GM19467 (cell line): ENCODE results near the gene SMAP2.

ENCODE experiments used
- ATAC-seq: cut with Tn5 transposase; IDR thresholded peaks from one replicate; pipeline ENCODE4 v1.9.1; 2021; ENCODE audit warnings: mild to moderate bottlenecking, moderate library complexity; ENCODE audit not compliant: unreplicated experiment

SMAP2 gene

DNA sequence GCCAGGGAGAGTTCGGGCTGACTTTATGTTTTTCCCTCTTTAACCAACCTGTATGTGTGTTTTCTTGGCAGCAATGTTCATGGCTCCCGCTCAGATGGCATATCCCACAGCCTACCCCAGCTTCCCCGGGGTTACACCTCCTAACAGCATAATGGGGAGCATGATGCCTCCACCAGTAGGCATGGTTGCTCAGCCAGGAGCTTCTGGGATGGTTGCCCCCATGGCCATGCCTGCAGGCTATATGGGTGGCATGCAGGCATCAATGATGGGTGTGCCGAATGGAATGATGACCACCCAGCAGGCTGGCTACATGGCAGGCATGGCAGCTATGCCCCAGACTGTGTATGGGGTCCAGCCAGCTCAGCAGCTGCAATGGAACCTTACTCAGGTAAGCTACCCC is 43.2 kb downstream of the SMAP2 start:
- no peak for ATAC-seq

DNA sequence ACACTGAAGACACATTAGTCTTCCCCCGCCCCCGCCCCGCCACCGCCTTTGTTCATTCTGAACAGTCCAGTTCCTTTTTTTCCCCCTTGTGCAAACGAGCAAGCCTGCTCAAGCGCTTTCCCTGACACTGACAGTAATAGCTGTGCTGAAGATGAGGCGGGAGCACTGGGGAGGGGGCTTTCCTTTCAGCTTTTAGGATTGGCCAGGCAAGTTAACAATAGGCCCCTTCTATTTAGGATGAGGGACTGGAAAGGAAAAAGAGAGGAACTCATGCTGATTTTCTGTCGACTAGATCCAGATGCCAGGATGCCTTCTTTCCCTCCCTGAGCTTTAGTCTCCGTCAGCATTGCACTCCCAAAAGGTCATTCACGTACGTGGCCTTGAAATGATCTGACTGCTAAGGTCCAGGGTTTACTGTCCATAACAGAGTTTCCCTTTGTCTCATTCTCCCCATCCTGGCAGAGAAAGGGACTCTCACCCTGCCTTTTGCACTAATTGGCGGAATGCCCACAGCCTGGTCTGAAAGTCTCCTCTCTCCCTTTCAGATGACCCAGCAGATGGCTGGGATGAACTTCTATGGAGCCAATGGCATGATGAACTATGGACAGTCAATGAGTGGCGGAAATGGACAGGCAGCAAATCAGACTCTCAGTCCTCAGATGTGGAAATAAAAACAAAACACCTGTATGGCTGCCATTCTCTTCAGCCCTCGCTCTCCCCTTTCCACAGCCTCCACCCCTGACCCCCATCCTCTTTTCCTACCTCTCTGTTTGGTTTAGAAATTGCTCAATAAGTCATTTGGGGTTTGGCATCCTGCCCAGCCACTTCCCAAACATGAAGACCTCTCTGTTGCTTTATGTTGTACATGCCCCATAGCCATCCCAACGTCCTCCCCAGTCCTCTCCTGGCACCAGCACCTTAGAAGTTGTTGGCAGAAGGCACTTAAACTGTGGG is 48.2 kb downstream of the SMAP2 start:
- no peak for ATAC-seq

GRCh38 chr1:40422630-40423263 is 49.2 kb downstream of the SMAP2 start:
- no peak for ATAC-seq

DNA sequence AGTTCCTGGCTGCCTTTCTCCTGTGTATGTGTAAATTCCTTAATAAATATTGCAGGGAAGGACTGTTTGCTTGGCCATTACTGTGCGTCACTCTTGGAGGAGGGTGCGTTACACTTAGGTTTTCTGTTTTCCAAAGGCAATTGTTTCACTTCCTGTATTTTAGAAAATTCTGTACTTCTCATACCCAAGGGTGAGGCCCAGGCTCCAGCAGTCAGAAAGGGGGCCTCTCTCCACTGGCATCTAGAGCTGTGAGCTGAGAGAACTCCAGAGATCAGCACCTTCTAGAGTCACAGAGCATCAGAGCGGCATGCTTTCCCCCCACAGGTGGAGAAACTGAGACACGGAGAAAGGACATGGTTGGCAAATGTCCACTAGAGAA is 49.7 kb downstream of the SMAP2 start:
- ATAC-seq: no peak

DNA sequence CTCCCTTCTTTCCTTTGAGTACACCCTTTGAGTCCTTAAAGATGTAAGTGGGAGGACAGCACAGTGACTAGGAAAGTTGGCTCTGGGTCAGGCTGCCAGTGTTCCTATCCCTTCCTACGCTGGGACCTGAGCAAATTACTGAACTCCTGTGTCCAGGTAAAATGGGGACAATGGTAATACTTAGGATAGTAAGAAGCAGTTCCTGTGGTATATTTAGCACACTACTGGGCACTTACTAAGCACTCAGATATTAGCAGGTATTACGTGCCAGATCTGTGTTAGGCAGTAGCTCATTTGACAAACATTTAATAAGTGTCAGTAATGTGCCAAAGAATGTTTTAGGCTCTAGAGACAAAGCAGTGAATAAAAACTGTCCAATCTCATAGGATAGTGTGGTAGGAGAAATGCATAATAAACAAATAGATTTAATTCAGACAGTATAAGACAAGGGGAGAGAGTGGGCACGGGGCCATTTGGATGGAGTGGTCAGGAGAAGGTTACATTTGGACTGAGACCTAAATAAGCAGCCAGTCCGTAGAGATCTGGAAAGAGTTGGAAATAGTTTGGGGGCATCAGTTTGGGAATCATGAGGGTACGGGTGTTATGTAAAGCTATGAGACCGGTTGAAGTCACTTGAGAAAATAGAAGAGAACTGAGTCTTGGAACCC is 50.6 kb downstream of the SMAP2 start:
- ATAC-seq: no peak

DNA sequence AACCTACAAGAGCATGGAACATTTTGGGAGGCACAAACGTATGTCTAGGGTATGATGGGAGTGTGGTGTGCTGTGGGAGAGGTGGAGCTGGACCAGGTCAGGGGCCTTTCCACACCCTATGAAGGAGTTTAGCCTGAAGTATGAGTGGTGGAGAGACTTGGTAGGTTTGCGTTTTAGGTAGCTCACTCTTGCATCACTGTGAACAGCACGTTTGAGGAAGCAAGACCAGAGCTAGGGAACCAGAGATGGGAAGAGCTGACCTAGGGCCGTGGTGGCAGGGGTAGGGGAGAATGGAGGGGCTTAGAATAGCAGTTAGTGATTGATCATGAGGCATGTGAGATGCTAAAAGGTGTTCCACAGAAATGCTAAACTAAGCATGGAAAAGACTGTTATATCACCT is 51.7 kb downstream of the SMAP2 start:
- no peak for ATAC-seq

- ATAC-seq: no peak
Observed at GRCh38 chr1:40431385-40431784, 57.9 kb downstream of the SMAP2 start.

DNA sequence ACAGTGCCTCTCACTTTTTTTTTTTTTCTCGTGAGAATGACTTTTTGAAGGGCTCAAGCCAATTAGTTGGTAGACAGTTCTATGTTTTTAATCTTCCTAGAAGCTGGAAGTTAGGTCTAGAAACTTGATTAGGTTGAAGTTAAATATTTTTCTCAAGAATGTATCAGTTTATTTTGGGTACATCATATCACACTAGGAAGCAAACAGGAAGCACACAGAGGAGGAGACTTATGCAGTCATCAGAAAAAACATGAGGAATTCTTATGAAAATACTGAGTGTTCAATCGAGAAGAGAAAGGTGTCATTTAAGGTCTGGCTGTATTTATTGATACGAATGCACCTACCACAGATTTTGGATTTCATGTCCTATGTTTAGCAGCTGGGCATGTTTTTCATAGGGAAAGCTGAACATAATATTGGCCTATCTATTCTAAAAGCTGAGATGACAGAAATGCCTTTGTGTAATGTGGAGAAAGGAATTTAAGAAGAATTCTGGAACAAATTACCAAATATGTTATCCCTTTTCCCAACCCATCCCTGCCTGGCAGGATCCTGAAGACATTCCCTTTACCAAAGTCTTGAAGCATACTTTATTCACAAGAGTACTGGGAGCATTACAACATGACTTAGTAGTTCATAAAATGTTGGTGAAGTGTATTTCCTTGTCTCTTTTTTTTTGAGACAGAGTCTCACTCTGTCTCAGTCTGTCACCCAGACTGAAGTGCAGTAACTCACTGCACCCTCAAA is 59.3 kb downstream of the SMAP2 start:
- ATAC-seq: no peak

- ATAC-seq: no peak
Observed at GRCh38 chr1:40435471-40435870, 61.9 kb downstream of the SMAP2 start.

DNA sequence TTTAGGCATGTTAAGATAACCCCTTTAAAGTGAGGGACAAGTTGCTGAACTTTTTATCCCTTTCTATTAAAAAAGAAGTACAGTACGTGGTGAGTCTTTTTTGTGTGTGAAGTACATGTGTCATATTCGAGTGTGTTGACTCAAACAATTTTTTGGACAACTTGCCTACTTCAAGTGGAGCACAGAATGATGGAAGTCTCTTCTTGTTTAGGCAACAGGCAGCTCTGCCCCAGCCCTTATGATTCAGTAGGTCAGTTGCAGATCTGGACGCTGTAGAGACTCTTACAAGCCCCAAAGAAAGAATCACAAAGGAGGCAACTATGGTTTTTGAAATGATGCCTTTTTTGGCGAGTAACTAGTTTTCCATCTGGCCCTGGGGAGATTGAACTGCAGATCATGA is 62.3 kb downstream of the SMAP2 start:
- no peak for ATAC-seq

DNA sequence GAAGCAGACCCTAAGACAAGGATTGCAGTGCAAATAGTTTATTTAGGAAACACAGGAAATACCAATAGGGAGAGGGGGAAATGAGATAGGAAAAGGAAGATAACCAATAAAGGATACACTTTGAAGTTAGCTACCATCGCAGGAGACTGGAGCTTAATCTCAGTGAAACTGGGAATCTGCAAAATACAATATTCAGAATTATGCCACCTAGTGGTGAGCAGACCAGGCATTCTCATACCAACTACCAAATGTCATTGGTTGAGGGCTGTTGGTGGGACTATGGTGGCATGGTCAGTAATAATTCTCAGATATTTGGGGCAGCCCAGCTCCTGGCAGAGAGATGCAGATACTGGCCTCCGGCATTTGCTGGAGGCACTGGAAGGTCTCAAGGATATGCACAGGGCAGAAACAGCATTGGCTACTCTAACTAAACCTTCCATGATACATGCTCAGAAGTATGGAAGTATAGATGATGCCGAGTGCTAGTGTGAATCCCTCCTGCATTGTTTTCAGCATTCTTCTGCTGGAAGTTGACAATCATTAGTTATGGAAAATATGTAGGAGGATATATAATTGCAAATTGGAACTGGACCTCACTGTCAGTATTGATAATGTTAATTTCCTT is 65.0 kb downstream of the SMAP2 start:
- no peak for ATAC-seq

DNA sequence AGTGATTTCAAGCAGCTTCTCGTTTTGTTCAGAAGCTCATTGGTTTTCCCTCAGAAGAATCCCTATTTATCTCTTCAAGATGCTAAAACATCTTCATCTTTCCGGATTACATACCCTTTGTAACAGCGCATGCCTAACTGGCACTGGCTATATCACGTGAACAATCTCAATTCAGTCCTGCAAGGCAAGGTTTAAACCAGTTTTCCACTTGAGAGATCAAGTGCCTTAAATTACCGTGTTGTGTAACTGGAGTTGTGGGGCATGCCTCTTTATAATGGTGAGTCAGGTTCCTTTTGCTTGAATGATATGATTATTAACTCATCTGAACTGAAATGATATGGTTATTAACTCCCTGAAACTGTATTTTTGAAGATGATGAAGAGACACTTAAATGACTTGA is 65.7 kb downstream of the SMAP2 start:
- no peak for ATAC-seq

DNA sequence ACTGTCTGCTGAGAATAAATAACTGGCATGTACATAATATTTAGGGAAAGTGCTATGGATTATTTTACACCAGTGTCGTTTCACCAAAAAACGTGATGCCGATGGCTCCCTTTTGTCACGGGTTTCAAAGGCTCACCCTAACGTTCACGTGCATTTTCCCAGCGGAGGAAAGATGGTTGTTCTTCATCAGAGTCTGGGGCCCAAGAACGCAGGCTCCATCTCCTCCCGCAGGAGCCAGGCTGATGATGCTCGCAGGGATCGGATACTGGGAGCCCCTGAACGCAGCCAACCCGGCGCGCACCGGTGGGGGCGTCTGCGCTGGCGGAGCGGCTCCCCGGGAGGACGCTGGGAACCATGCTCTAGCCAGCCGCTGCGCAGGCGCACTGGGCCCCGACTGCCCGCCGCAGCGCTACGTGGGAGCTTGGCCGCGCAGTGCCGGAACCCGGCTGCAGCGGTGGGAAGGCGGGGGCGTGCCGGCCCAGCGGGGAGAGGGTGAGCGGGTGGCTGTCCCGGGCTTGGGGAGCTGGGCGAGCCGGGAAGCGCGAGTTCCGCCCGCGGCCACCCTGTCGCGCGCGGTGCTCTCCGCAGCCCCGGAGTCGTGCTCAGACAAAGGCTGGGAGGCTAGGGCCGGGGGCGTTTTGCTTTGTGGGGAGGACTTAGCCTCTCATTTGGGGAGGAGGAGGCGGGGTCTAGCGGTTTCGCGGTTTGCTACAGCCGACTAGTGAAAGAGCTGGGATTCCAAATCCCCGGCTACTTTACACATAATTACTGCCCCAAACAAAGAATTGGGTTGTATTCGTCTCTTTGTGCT is 76.4 kb downstream of the SMAP2 start, which contains the start of gene ZFP69B:
Gene ZFP69B, plus strand, starts transcription at position 793 of the 811 bp plus-strand sequence. CDS start 486 bp downstream, outside the sequence.
- peak; percentile 87 for ATAC-seq

DNA sequence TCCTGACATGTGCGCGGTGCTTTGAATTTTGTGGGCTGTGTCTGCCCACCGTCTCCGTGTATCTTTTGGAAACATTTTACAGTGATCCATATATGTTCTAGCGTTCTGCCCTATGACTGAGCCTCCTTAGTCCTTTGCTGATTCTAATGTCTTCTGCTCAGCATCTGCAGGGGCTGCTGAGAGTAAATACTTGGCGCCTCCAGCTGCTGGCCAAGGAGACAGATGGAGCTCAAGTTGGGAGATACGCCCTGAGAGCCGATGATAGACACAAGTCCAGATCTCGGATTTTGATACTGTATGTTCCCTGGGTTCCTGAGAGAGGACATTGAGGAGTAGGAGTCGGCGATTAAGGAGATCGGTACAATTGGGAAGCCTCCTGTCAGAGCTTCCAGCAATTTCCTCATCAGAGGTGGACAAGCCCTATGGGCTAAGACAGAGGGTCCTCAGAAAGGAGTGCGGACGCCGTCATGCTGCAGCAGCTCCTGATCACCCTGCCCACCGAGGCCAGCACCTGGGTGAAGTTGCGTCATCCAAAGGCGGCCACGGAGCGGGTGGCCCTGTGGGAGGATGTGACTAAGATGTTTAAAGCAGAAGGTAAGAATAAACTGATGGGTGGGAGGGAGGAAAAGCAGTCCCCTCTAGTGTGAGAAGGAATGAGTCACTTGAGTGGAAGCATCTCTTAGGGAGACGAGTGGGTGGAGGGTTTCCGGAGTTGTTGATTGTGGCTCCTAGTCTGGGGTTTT is 77.1 kb downstream of the SMAP2 start:
- ATAC-seq: peak; percentile 3

DNA sequence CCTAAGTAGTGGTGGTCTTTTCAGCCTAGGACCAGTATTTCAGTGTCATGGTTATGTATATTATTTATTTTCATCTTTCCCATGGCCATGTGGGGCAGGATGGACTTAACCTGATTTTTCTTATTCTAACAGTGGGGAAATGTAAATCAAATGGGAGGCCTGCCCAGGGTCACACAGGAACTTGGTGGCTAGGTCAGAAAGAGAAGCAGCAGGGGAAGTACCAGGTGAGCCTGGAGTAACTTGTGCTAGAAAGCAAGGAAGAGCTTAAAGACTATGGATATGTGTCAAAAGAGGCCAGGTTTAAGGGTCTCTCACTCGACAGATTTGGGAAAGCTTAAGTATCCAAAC is 77.7 kb downstream of the SMAP2 start:
- no peak for ATAC-seq

DNA sequence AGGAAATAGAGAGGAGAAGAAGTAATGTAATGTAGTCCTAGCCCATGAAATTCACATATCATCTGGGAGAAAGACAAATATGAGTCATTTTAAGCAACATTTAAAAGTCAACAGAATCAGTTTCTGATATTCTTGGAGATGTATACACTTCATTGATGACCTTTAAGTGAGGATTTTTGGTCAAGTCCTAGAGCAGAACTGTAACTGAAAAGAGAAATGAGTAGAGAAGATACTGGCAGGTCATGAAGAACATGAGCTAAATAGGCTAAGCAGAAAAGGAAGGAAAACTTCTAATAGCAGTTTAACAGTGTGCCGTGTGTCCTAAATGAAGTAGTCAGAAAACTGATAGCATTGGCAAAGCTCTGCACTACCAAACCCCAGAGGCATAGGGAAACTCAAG is 81.3 kb downstream of the SMAP2 start:
- no peak for ATAC-seq

DNA sequence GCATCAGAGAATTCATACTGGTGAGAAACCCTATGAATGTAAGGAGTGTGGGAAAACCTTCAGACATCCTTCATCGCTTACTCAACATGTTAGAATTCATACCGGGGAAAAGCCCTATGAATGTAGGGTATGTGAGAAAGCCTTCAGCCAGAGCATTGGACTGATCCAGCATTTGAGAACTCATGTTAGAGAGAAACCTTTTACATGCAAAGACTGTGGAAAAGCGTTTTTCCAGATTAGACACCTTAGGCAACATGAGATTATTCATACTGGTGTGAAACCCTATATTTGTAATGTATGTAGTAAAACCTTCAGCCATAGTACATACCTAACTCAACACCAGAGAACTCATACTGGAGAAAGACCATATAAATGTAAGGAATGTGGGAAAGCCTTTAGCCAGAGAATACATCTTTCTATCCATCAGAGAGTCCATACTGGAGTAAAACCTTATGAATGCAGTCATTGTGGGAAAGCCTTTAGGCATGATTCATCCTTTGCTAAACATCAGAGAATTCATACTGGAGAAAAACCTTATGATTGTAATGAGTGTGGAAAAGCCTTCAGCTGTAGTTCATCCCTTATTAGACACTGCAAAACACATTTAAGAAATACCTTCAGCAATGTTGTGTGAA is 89.5 kb downstream of the SMAP2 start:
- no peak for ATAC-seq

DNA sequence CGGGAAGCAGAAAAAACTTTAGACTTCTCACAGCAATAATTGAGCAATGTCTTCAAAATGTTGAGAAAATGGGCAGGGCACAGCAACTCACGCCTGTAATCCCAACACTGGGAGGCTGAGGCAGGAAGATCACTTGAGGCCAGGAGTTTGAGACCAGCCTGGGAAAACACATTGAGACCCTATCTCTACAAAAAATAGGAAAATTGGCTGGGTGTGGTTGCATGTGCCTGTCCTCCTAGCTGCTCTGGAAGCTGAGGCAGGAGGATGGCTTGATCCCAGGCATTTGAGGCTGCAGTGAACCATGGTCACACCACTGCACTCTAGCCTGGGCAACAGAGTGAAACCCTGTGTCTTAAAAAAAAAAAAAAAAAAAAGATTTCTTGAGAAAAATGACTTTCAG is 95.8 kb downstream of the SMAP2 start:
- ATAC-seq: no peak
